GM12878 (cell line): ENCODE measurements around the gene DISP2. TPM values are rescaled to one million over a fixed set of nuclear protein-coding genes. Genes with fewer than 3 reads are reported as not detected.

ENCODE experiments used
- ATAC-seq: fragments of 200-7000 bp; cut with Tn5 transposase; 3 replicates; pipeline ENCODE4 v1.9.1; 2020; ENCODE audit warnings: mild to moderate bottlenecking, moderate library complexity
- BruUV-seq: library from RNA; stranded (reverse); fragments of 400-500 nt; replicated peaks from 2 replicates; lab custom pipeline; 2021; lab: Mats Ljungman, UMichigan
- CTCF ChIA-PET: fragments of 300-600 bp; sonication (Branson Sonifier 250); formaldehyde crosslinking; extraction: SDS; loops from one replicate; lab custom pipeline; 2021; ENCODE audit warnings: inconsistent platforms; lab: Yijun Ruan, JAX
- POLR2A ChIA-PET: fragments of 350-600 bp; formaldehyde crosslinking; extraction: SDS; loops from one replicate; lab custom pipeline; 2021; ENCODE audit warnings: inconsistent platforms; lab: Charles Lee
- RAD21 ChIA-PET: fragments of 300-600 bp; sonication (Branson Sonifier 250); formaldehyde crosslinking; loops from one replicate; lab custom pipeline; 2023; ENCODE audit warnings: antibody characterized with exemption; ENCODE audit not compliant: unreplicated experiment; lab: Charles Lee
- SMC1A ChIA-PET: fragments of 300-600 bp; sonication (Branson Sonifier 250); formaldehyde crosslinking; loops from one replicate; lab custom pipeline; 2023; ENCODE audit not compliant: unreplicated experiment, uncharacterized antibody; lab: Charles Lee
- DNase-seq: peaks from one replicate; pipeline ENCODE4 v3.0.0-alpha.2; 2011; ENCODE audit warnings: low read depth, low spot score
- FAIRE-seq: peaks from 3 replicates; lab custom pipeline; 2011; peaks lifted over from hg19 to GRCh38; lab: Jason Lieb, UNC
- H2AFZ ChIP-seq: 2 replicates; pipeline ENCODE4 v1.6.0; 2011; ENCODE audit warnings: low read depth, low read length, control low read depth; ENCODE audit not compliant: control insufficient read depth
- H3K27ac ChIP-seq: 2 replicates; pipeline ENCODE4 v1.5.1; 2011; ENCODE audit warnings: control low read depth; ENCODE audit not compliant: control insufficient read depth, insufficient read depth
- H3K27me3 ChIP-seq, 2 experiments: replicated peaks in 1 of 2; 2 replicates each; pipeline versions ENCODE4 v1.6.0 to v1.6.1; 2011; ENCODE audit warnings: low read length in 1 of 2; ENCODE audit not compliant: control insufficient read depth in 2 of 2, insufficient read depth in 2 of 2
- H3K36me3 ChIP-seq, 2 experiments: 2 replicates each; pipeline ENCODE4 v1.5.1; 2011; ENCODE audit warnings: low read length in 1 of 2; ENCODE audit not compliant: control insufficient read depth in 2 of 2, insufficient read depth in 2 of 2
- H3K4me1 ChIP-seq: 2 replicates; pipeline ENCODE4 v1.6.1; 2011; ENCODE audit warnings: mild to moderate bottlenecking, low read length, moderate library complexity, mixed read lengths; ENCODE audit not compliant: control insufficient read depth, insufficient read depth
- H3K4me2 ChIP-seq: 2 replicates; pipeline ENCODE4 v1.6.0; 2011; ENCODE audit warnings: control low read depth; ENCODE audit not compliant: control insufficient read depth, insufficient read depth
- H3K4me3 ChIP-seq: fragments of 200-600 bp; sonication (generic); 2 replicates; pipeline ENCODE4 v1.5.1; 2016
- H3K79me2 ChIP-seq: 2 replicates; pipeline ENCODE4 v1.6.0; 2011; ENCODE audit warnings: low read length; ENCODE audit not compliant: control insufficient read depth, insufficient read depth
- H3K9ac ChIP-seq: 2 replicates; pipeline ENCODE4 v1.8.0; 2011; ENCODE audit warnings: low read length, control low read depth, mixed read lengths; ENCODE audit not compliant: control insufficient read depth, insufficient read depth
- H3K9me3 ChIP-seq: replicated peaks from 3 replicates; pipeline ENCODE4 v1.5.1; 2011; ENCODE audit warnings: mild to moderate bottlenecking, low read length; ENCODE audit not compliant: control insufficient read depth, insufficient read depth
- H4K20me1 ChIP-seq: 2 replicates; pipeline ENCODE4 v1.6.0; 2011; ENCODE audit not compliant: control insufficient read depth, insufficient read depth
- CBX3 ChIP-seq: fragments of 200-600 bp; sonication (generic); IDR thresholded peaks from 2 replicates; pipeline ENCODE4 v1.6.1; 2016; ENCODE audit warnings: low read depth, borderline replicate concordance
- CHD1 ChIP-seq: IDR thresholded peaks from 2 replicates; pipeline ENCODE4 v1.6.1; 2012; ENCODE audit warnings: low read depth, low read length, improper control_type of control experiment
- CREB1 ChIP-seq: IDR thresholded peaks from 2 replicates; pipeline ENCODE4 v1.6.1; 2012; ENCODE audit warnings: low read depth, mild to moderate bottlenecking, inconsistent platforms
- CREM ChIP-seq: IDR thresholded peaks from 2 replicates; pipeline ENCODE4 v1.6.1; 2014; ENCODE audit warnings: antibody characterized with exemption, low read depth
- EP300 ChIP-seq, 2 experiments: fragments of 150-350 bp in 1 of 2; IDR thresholded peaks; 2 replicates each; pipeline ENCODE4 v1.6.1; 2011 to 2012; ENCODE audit warnings: low read depth in 2 of 2, low read length in 2 of 2, borderline replicate concordance in 1 of 2, improper control_type of control experiment in 1 of 2, inconsistent platforms in 1 of 2; ENCODE audit not compliant: control insufficient read depth in 1 of 2
- ETV6 ChIP-seq, 2 experiments: fragments of 450-650 bp in 1 of 2; IDR thresholded peaks in 1 of 2; conservative IDR thresholded peaks in 1 of 2; 2 replicates each; pipeline ENCODE4 v1.6.1; 2014; ENCODE audit warnings: antibody characterized with exemption in 1 of 2, borderline replicate concordance in 1 of 2, low read depth in 1 of 2, mild to moderate bottlenecking in 1 of 2, moderate library complexity in 1 of 2
- KLF5 ChIP-seq: fragments of 450-650 bp; IDR thresholded peaks from 2 replicates; pipeline ENCODE4 v1.6.1; 2014; ENCODE audit warnings: mild to moderate bottlenecking; ENCODE audit not compliant: partially characterized antibody
- MTA2 ChIP-seq: fragments of 450-650 bp; IDR thresholded peaks from 2 replicates; pipeline ENCODE4 v1.6.1; 2016; ENCODE audit warnings: low read depth, mild to moderate bottlenecking, moderate library complexity
- NFIC ChIP-seq: IDR thresholded peaks from 2 replicates; pipeline ENCODE4 v1.6.1; 2012; ENCODE audit warnings: low read depth, mild to moderate bottlenecking, inconsistent platforms, low read length, moderate library complexity
- NRF1 ChIP-seq: conservative IDR thresholded peaks from 2 replicates; pipeline ENCODE4 v1.6.1; 2011; ENCODE audit warnings: mild to moderate bottlenecking, low read depth, low read length, improper control_type of control experiment
- PKNOX1 ChIP-seq: fragments of 450-650 bp; IDR thresholded peaks from 2 replicates; pipeline ENCODE4 v1.6.1; 2016; ENCODE audit warnings: mild to moderate bottlenecking
- RBBP5 ChIP-seq: fragments of 200-600 bp; sonication (generic); conservative IDR thresholded peaks from 2 replicates; pipeline ENCODE4 v1.6.1; 2016
- SMAD5 ChIP-seq: IDR thresholded peaks from 2 replicates; pipeline ENCODE4 v1.6.1; 2016; ENCODE audit warnings: antibody characterized with exemption, low read depth
- SMARCA5 ChIP-seq: fragments of 450-650 bp; IDR thresholded peaks from 2 replicates; pipeline ENCODE4 v1.6.1; 2017; ENCODE audit warnings: mild to moderate bottlenecking
- SP1 ChIP-seq: IDR thresholded peaks from one replicate; pipeline ENCODE4 v1.6.1; 2011; ENCODE audit warnings: low read depth, low read length
- SPI1 ChIP-seq: IDR thresholded peaks from 2 replicates; pipeline ENCODE4 v1.6.1; 2011; ENCODE audit warnings: low read depth, mild to moderate bottlenecking, low read length, moderate library complexity, borderline replicate concordance; ENCODE audit not compliant: insufficient read depth
- TAF1 ChIP-seq: IDR thresholded peaks from 2 replicates; pipeline ENCODE4 v1.6.1; 2011; ENCODE audit warnings: mild to moderate bottlenecking, low read depth, low read length, borderline replicate concordance
- WGBS: methylation state at CpG from one replicate; pipeline ENCODE4 v1.1.6; 2016; ENCODE audit warnings: low lambda C conversion rate; ENCODE audit not compliant: insufficient replicate concordance, insufficient coverage; ENCODE audit errors: missing lambda C conversion rate; 5-methylcytosine and 5-hydroxymethylcytosine counted together
- in situ Hi-C: fragments of 300-500 bp; cut with MboI; formaldehyde crosslinking; loops from 9 replicates; pipeline ENCODE4 v1.14.3; 2018; ENCODE audit warnings: mixed read lengths
- intact Hi-C: fragments of 100-400 bp; cut with micrococcal nuclease; formaldehyde crosslinking; loops from one replicate; pipeline ENCODE4 v1.14.2; 2022; ENCODE audit not compliant: unreplicated experiment
- polyA plus RNA-seq, 11 experiments: library from polyadenylated mRNA; depleted of rRNA in 4 of 11; unstranded in 6 of 11; stranded (reverse) in 5 of 11; fragments of >200 nt; fragmentation: Nextera tagmentation in 4 of 11; fragmentation: Illumina TruSeq in 1 of 11; extraction: Ambion mirVana in 4 of 11; extraction: Trizol in 1 of 11; gene quantifications; 1 replicate in 1 of 11; 2 replicates in 10 of 11; pipeline versions ENCODE4 v1.2.1 to v1.2.3, GENCODE V29; 2011 to 2016; ENCODE audit warnings: inconsistent platforms in 2 of 11, missing spikeins in 2 of 11, low read depth in 1 of 11
- total RNA-seq, 4 experiments: library from RNA; depleted of rRNA in 3 of 4; stranded (reverse); fragments of >200 nt in 3 of 4; fragmentation: Illumina TruSeq in 1 of 4; extraction: Trizol in 1 of 4; gene quantifications; 2 replicates each; pipeline versions ENCODE4 v1.2.1 to v1.2.3, GENCODE V29; 2013 to 2021
- TF ChIP-seq, protein P1 (sequence below): IDR thresholded peaks from 2 replicates; pipeline ENCODE4 v1.6.1; 2012; ENCODE audit warnings: low read depth, low read length, improper control_type of control experiment
- TF ChIP-seq, protein P2 (sequence below): IDR thresholded peaks from 2 replicates; pipeline ENCODE4 v1.6.1; 2011; ENCODE audit warnings: borderline replicate concordance, low read depth, mild to moderate bottlenecking, moderate library complexity, low read length; ENCODE audit not compliant: insufficient read depth, poor library complexity, severe bottlenecking

Gene DISP2
- total and polyA plus RNA-seq, 10 of the 15 experiments (the other 5 are each of a cell fraction or from before 2014, with no cell fraction given) = under 0.01 to 0.20 (median 0.12) TPM; not detected in 7

DNA sequence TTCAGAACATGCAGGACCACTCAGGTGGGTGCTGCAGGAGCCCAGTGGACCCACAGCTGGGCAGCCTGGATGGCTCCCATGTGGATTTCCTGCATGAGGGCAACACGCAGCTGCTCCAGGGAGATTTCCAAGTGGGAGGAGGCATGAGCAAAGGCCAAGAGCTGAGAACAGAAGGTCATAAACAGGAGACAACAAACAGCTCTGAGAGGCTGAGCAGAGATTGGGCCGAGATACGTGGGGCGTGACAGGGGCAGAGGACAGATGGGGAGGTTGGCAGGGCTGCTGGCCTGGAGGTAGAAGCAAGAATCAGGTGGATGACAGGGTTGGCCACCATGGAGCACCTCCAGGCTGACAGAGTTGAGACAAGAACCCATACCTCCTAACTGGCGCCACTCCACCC, 4.3 kb upstream of the DISP2 start:
- BruUV-seq = no TSS peak
- Histone ChIP-seq H3K4me1 (peaks cover 4% of the 10 kb centered on the region; the same call in 1 of the 2 replicates), H3K4me3 (no peak overlapping the region), H4K20me1 (no peaks in the 10 kb centered on the region), H3K27me3 (peaks cover 0 to 2% of the 10 kb centered on the region in 2 experiments; a peak in 1 of 4 replicates), H3K27ac (no peak overlapping the region), H2AFZ (no peak overlapping the region), H3K79me2 (no peaks in the 10 kb centered on the region), H3K4me2 (no peak overlapping the region), H3K36me3 (no peaks in the 10 kb centered on the region), H3K9ac (no peak overlapping the region), H3K9me3 (no peaks in the 10 kb centered on the region)
- in situ Hi-C loops (no loop called here), intact Hi-C loops (no loop called here)
- ChIA-PET CTCF (interaction anchor here (1.0 to 1.5 kb wide), 3 partner anchors 9 to 42 kb away, joined by 3 to 4 read pairs (median 3); no protein-coding TSS in a partner anchor), SMC1A (no interaction called here), RAD21 (no interaction called here), POLR2A (no interaction called here)
- DNase-seq (no peak), FAIRE-seq (no peak), ATAC-seq (no peak)
- 33% methylated on average over 5 of the region's 5 CpGs for WGBS
- TF ChIP-seq KLF5 (no peak), MTA2 (no peak), TAF1 (no peak), ETV6 (conservative IDR thresholded peaks at IDR 0.05 in 1 of 2, IDR thresholded peaks at IDR 0.05 in 1 of 2; ENCODE audit: borderline replicate concordance in 1 of 2, low read depth in 1 of 2) (no peak), NFIC (no peak), CBX3 (no peak), RBBP5 (no peak), NRF1 (no peak), CREB1 (no peak), SPI1 (no peak), EP300 (IDR thresholded peaks at IDR 0.05; ENCODE audit: borderline replicate concordance in 1 of 2, control insufficient read depth in 1 of 2, low read depth in 2 of 2, low read length in 2 of 2) (no peak), SMAD5 (no peak), CREM (no peak), SMARCA5 (no peak), SP1 (no peak), CHD1 (no peak), PKNOX1 (no peak)
- TF ChIP-seq, protein P1, sequence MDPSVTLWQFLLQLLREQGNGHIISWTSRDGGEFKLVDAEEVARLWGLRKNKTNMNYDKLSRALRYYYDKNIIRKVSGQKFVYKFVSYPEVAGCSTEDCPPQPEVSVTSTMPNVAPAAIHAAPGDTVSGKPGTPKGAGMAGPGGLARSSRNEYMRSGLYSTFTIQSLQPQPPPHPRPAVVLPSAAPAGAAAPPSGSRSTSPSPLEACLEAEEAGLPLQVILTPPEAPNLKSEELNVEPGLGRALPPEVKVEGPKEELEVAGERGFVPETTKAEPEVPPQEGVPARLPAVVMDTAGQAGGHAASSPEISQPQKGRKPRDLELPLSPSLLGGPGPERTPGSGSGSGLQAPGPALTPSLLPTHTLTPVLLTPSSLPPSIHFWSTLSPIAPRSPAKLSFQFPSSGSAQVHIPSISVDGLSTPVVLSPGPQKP = no peak
- TF ChIP-seq, protein P2, sequence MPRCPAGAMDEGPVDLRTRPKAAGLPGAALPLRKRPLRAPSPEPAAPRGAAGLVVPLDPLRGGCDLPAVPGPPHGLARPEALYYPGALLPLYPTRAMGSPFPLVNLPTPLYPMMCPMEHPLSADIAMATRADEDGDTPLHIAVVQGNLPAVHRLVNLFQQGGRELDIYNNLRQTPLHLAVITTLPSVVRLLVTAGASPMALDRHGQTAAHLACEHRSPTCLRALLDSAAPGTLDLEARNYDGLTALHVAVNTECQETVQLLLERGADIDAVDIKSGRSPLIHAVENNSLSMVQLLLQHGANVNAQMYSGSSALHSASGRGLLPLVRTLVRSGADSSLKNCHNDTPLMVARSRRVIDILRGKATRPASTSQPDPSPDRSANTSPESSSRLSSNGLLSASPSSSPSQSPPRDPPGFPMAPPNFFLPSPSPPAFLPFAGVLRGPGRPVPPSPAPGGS = no peak
